Measurements from ENCODE around the gene ZC3H11A. TPM values are rescaled to one million over a fixed set of nuclear protein-coding genes. Genes with fewer than 3 reads are reported as not detected.

Gene ZC3H11A
- total RNA-seq, 1 donor from 2014 or later: 91.6 TPM

GRCh38 chr1:203843435-203843834 is 48.0 kb downstream of the ZC3H11A start:
- no peak for TF ChIP-seq CTCF (IDR thresholded peaks at IDR 0.05)
- Mint-ChIP-seq H3K27me3 (no peaks in the 10 kb centered on the region), H3K36me3 (ENCODE audit: low read depth) (peaks cover 81% of the 10 kb centered on the region), H3K4me3 (no peak overlapping the region), H3K27ac (no peak overlapping the region), H3K9me3 (no peaks in the 10 kb centered on the region), H3K4me1 (no peaks in the 10 kb centered on the region)
- POLR2A ChIA-PET: no interaction called here
- intact Hi-C loops (cut with micrococcal nuclease): no loop called here
- ATAC-seq (ENCODE audit: low read depth) (no peak), DNase-seq (no peak)
- CTCF ChIA-PET: no interaction called here

Other genes starting within 250 kb of the ZC3H11A start
- gene ATP2B4, start 168.8 kb upstream of the ZC3H11A start, total RNA-seq: 5.0 and 6.6 TPM in 2 replicates
- gene LAX1, start 30.4 kb upstream of the ZC3H11A start, total RNA-seq: 12.0 and 13.5 TPM in 2 replicates
- 26.3 and 31.4 TPM in 2 replicates for gene ZBED6, start within 50 bp of the ZC3H11A start, total RNA-seq
- gene SNRPE, start 66.0 kb downstream of the ZC3H11A start, total RNA-seq: 149 and 156 TPM in 2 replicates